Measurements from ENCODE around the gene CD86.

DNA sequence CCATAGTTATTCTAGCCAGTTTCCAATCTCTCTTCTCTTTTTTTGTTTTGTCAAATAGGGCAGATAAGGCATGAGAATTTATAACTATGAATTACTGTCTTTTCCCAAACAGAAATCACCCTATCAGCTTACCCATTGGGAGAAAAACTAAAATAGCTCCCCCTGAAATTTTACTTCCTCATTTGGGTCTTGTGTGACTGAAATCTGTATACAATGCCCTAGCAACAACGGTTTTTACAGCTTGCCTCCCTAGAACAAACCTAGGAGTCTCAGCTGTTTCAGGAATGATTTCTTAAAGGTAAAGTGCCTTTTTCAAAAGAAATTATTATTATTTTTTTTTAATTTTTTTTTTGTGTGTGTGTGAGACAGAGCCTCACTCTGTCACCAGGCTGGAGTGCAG, 56.8 kb downstream of the CD86 start:
- TF ChIP-seq POLR2A (IDR thresholded peaks at IDR 0.05; ENCODE audit: low read depth, low read length): no peak
- no peak for TF ChIP-seq POLR2AphosphoS5 (IDR thresholded peaks at IDR 0.05; ENCODE audit: low read depth, low read length)
